HepG2 (cell line): ENCODE measurements around the gene UBR1. TPM values are rescaled to one million over a fixed set of nuclear protein-coding genes. Genes with fewer than 3 reads are reported as not detected.

Experiments
- ATAC-seq: fragments of 200-7000 bp; cut with Tn5 transposase; 3 replicates; pipeline ENCODE4 v1.9.1; 2020; ENCODE audit warnings: mild to moderate bottlenecking, moderate library complexity
- BruUV-seq: library from RNA; stranded (reverse); fragments of 400-500 nt; replicated peaks from 2 replicates; lab custom pipeline; 2021; lab: Mats Ljungman, UMichigan
- CTCF ChIA-PET: fragments of 300-600 bp; formaldehyde crosslinking; extraction: SDS; loops from one replicate; lab custom pipeline; 2021; ENCODE audit warnings: low total read pairs, inconsistent platforms, low intra/inter-chr PET ratio; lab: Yijun Ruan, JAX
- POLR2A ChIA-PET: fragments of 350-600 bp; sonication (Branson Sonifier 250); formaldehyde crosslinking; loops from one replicate; lab custom pipeline; 2020; ENCODE audit warnings: antibody characterized with exemption, inconsistent platforms; lab: Yijun Ruan, JAX
- DNase-seq: peaks from one replicate; pipeline ENCODE4 v3.0.0-alpha.2; 2015; ENCODE audit warnings: low spot score
- FAIRE-seq: peaks from 3 replicates; lab custom pipeline; 2011; peaks lifted over from hg19 to GRCh38; lab: Jason Lieb, UNC
- H2AFZ ChIP-seq: one replicate; pipeline ENCODE4 v1.6.1; 2011; ENCODE audit warnings: low read length, inconsistent platforms
- H3K27ac ChIP-seq: fragments of 300-600 bp; 3 replicates; pipeline ENCODE4 v1.8.0; 2011; ENCODE audit warnings: mixed run types, mild to moderate bottlenecking, mixed read lengths, low read length, inconsistent platforms; ENCODE audit not compliant: insufficient read depth; ENCODE audit errors: extremely low read length
- H3K27me3 ChIP-seq, 2 experiments: fragments of 200-600 bp in 1 of 2; 2 replicates in 1 of 2; 3 replicates in 1 of 2; pipeline versions ENCODE4 v1.6.0 to v1.8.0; 2011; ENCODE audit warnings: low read length in 2 of 2, mild to moderate bottlenecking in 2 of 2, moderate library complexity in 2 of 2, inconsistent platforms in 1 of 2; ENCODE audit not compliant: insufficient read depth in 2 of 2, control insufficient read depth in 1 of 2
- H3K36me3 ChIP-seq, 2 experiments: fragments of 200-600 bp in 1 of 2; replicated peaks in 1 of 2; 2 replicates in 1 of 2; 3 replicates in 1 of 2; pipeline versions ENCODE4 v1.5.1 to v1.8.0; 2011; ENCODE audit warnings: low read length in 2 of 2, inconsistent platforms in 1 of 2; ENCODE audit not compliant: insufficient read depth in 2 of 2, control insufficient read depth in 1 of 2
- H3K4me1 ChIP-seq: 2 replicates; pipeline ENCODE4 v1.5.1; 2012; ENCODE audit warnings: low read length, inconsistent platforms; ENCODE audit not compliant: insufficient read depth
- H3K4me2 ChIP-seq: 2 replicates; pipeline ENCODE4 v1.6.0; 2011; ENCODE audit warnings: low read depth, low read length, inconsistent platforms
- H3K4me3 ChIP-seq, 3 experiments: fragments of 200-600 bp in 1 of 3; sonication (generic), shearing (Covaris generic) in 1 of 3; replicated peaks in 1 of 3; 2 replicates each; pipeline ENCODE4 v1.5.1; 2011 to 2016; ENCODE audit warnings: low read length in 3 of 3, inconsistent platforms in 2 of 3, low read depth in 2 of 3, mild to moderate bottlenecking in 2 of 3, control low read depth in 1 of 3, mixed read lengths in 1 of 3; ENCODE audit not compliant: insufficient read depth in 1 of 3
- H3K79me2 ChIP-seq: one replicate; pipeline ENCODE4 v1.6.1; 2011; ENCODE audit warnings: low read length, inconsistent platforms; ENCODE audit not compliant: insufficient read depth
- H3K9ac ChIP-seq: 2 replicates; pipeline ENCODE4 v1.6.0; 2011; ENCODE audit warnings: mild to moderate bottlenecking, low read depth, low read length, inconsistent platforms; ENCODE audit not compliant: insufficient read depth
- H3K9me3 ChIP-seq: 2 replicates; pipeline ENCODE4 v1.5.1; 2012; ENCODE audit warnings: mild to moderate bottlenecking, low read length
- H4K20me1 ChIP-seq: 2 replicates; pipeline ENCODE4 v1.6.0; 2011; ENCODE audit warnings: inconsistent platforms, mild to moderate bottlenecking, low read length, moderate library complexity; ENCODE audit not compliant: insufficient read depth
- FOSL2 ChIP-seq: sonication (generic); formaldehyde crosslinking; IDR thresholded peaks from 2 replicates; pipeline ENCODE4 v1.4.0; 2020; ENCODE audit warnings: missing genetic modification reagents
- JUN ChIP-seq: sonication (generic); formaldehyde crosslinking; IDR thresholded peaks from 2 replicates; pipeline ENCODE4 v1.4.0; 2020; ENCODE audit warnings: mild to moderate bottlenecking, missing genetic modification reagents
- NR2C2 ChIP-seq: sonication (generic); formaldehyde crosslinking; IDR thresholded peaks from 2 replicates; pipeline ENCODE4 v1.4.0; 2020; ENCODE audit warnings: missing genetic modification reagents, mild to moderate bottlenecking, moderate library complexity, borderline replicate concordance
- RARA ChIP-seq: IDR thresholded peaks from 2 replicates; pipeline ENCODE4 v1.6.1; 2016; ENCODE audit warnings: missing genetic modification reagents, missing compliant biosample characterization
- ZMYM2 ChIP-seq: sonication (generic); formaldehyde crosslinking; IDR thresholded peaks from 2 replicates; pipeline ENCODE4 v1.8.0; 2022; ENCODE audit warnings: mild to moderate bottlenecking, missing genetic modification reagents
- ZNF460 ChIP-seq: sonication (generic); formaldehyde crosslinking; IDR thresholded peaks from 2 replicates; pipeline ENCODE4 v1.5.1; 2020; ENCODE audit warnings: missing genetic modification reagents, mild to moderate bottlenecking, borderline replicate concordance
- ZNF468 ChIP-seq: sonication (generic); formaldehyde crosslinking; IDR thresholded peaks from 2 replicates; pipeline ENCODE4 v1.8.0; 2022; ENCODE audit warnings: mild to moderate bottlenecking, moderate library complexity, missing genetic modification reagents
- WGBS: methylation state at CpG from one replicate; pipeline ENCODE4 v1.1.6; 2017; ENCODE audit warnings: low lambda C conversion rate; 5-methylcytosine and 5-hydroxymethylcytosine counted together
- in situ Hi-C: cut with HindIII; loops from 2 replicates; pipeline ENCODE4 v1.10.0; 2017; ENCODE audit warnings: low pct_unique_long_range_greater_than_20kb; ENCODE audit not compliant: extremely low pct_ligation_motif_present
- intact Hi-C: fragments of 100-400 bp; cut with micrococcal nuclease; formaldehyde crosslinking; loops from one replicate; pipeline ENCODE4 v1.10.0; 2022; ENCODE audit not compliant: unreplicated experiment
- polyA plus RNA-seq, 8 experiments: library from polyadenylated mRNA; depleted of rRNA in 3 of 8; stranded (reverse) in 7 of 8; unstranded in 1 of 8; fragments of >200 nt; fragmentation: Illumina TruSeq in 4 of 8; extraction: Trizol in 4 of 8; gene quantifications; 2 replicates each; pipeline versions ENCODE4 v1.2.1 to v1.2.3, GENCODE V29; 2011 to 2016; ENCODE audit warnings: low read depth in 4 of 8, missing spikeins in 1 of 8, mixed read lengths in 1 of 8; ENCODE audit not compliant: insufficient read depth in 1 of 8
- total RNA-seq, 5 experiments: library from RNA; depleted of rRNA; stranded (reverse); fragments of >200 nt; fragmentation: Illumina TruSeq; extraction: Trizol; gene quantifications; 2 replicates each; pipeline ENCODE4 v1.2.3, GENCODE V29; 2016; ENCODE audit warnings: low read depth in 1 of 5
- TF ChIP-seq, protein P1 (sequence below): sonication (generic); formaldehyde crosslinking; IDR thresholded peaks from 2 replicates; pipeline ENCODE4 v1.5.0; 2020; ENCODE audit warnings: mild to moderate bottlenecking, missing genetic modification reagents
- TF ChIP-seq, protein P2 (sequence below): IDR thresholded peaks from 2 replicates; pipeline ENCODE4 v1.6.1; 2012; ENCODE audit warnings: low read length, improper control_type of control experiment

UBR1 gene
- total and polyA plus RNA-seq, 2 of the 13 experiments (the other 11 are each of a cell fraction or from before 2014, with no cell fraction given) = 6.4 to 18.0 TPM

DNA sequence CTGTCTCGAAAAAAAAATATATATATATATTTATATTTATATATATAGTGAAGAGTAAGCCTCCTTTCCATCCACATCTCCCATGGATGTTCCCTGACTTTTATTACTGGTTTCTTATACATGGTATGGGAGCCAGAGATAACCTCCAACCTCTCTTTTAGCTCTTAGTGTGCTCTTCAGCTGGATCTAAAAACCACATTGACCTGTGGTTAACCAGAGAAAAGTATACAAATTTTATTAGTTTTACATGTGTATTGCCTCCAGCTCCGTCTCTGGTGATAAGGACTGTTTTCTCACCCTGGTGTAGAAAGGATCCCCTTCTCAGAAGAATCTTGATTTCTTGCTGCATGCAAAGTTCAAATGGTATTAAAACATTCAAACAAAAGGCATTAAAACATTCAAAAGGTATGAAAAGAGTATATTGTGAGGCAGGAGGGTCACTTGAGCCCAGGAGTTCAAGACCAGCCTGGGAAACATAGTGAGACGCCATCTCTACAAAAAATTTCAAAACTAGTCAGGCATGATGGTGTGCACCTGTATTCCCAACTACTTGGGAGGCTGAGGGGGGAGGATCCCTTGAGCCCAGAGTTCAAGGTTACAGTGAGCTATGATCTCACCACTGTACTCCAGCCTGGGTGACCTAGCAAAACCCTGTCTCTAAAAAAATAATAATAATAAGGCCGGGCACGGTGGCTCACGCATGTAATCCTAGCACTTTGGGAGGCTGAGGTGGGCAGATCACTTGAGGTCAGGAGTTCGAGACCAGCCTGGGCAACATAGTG is 171.8 kb downstream of the UBR1 start:
- 21% methylated on average over 7 of the region's 7 CpGs for whole genome bisulfite sequencing
- POLR2A ChIA-PET = no interaction called here
- Histone ChIP-seq H3K79me2 (no peaks in the 10 kb centered on the region), H3K36me3 (no peaks in the 10 kb centered on the region), H3K4me1 (peaks cover 27% of the 10 kb centered on the region), H2AFZ (no peak overlapping the region), H3K27me3 (no peaks in the 10 kb centered on the region), H3K4me3 (no peak overlapping the region), H3K27ac (no peak overlapping the region), H3K4me2 (no peak overlapping the region), H4K20me1 (no peaks in the 10 kb centered on the region), H3K9ac (no peak overlapping the region), H3K9me3 (no peaks in the 10 kb centered on the region)
- intact Hi-C loops (no loop called here), in situ Hi-C loops (no loop called here)
- no TSS peak for BruUV-seq
- TF ChIP-seq ZNF468 (CRISPR knock-in tag) = no peak
- TF ChIP-seq RARA (CRISPR knock-in tag) = peak; percentile 36; the same call in 1 of the 2 replicates
- 0 out of 2 replicates have a peak, but pooled peaks have one; percentile 27 for TF ChIP-seq JUN (CRISPR knock-in tag)
- TF ChIP-seq ZMYM2 (CRISPR knock-in tag) = 0 out of 2 replicates have a peak, but pooled peaks have one; percentile 31
- TF ChIP-seq, protein P1, sequence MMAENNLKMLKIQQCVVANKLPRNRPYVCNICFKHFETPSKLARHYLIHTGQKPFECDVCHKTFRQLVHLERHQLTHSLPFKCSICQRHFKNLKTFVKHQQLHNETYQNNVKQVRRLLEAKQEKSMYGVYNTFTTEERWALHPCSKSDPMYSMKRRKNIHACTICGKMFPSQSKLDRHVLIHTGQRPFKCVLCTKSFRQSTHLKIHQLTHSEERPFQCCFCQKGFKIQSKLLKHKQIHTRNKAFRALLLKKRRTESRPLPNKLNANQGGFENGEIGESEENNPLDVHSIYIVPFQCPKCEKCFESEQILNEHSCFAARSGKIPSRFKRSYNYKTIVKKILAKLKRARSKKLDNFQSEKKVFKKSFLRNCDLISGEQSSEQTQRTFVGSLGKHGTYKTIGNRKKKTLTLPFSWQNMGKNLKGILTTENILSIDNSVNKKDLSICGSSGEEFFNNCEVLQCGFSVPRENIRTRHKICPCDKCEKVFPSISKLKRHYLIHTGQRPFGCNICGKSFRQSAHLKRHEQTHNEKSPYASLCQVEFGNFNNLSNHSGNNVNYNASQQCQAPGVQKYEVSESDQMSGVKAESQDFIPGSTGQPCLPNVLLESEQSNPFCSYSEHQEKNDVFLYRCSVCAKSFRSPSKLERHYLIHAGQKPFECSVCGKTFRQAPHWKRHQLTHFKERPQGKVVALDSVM (CRISPR knock-in tag) = peak; percentile 73
- 0 out of 2 replicates have a peak, but pooled peaks have one; percentile 9 for TF ChIP-seq FOSL2 (CRISPR knock-in tag)
- 0 out of 2 replicates have a peak, but pooled peaks have one; percentile 22 for TF ChIP-seq NR2C2 (CRISPR knock-in tag)
- peak; percentile 62; the same call in 1 of the 2 replicates for TF ChIP-seq ZNF460 (CRISPR knock-in tag)
- TF ChIP-seq, protein P2, sequence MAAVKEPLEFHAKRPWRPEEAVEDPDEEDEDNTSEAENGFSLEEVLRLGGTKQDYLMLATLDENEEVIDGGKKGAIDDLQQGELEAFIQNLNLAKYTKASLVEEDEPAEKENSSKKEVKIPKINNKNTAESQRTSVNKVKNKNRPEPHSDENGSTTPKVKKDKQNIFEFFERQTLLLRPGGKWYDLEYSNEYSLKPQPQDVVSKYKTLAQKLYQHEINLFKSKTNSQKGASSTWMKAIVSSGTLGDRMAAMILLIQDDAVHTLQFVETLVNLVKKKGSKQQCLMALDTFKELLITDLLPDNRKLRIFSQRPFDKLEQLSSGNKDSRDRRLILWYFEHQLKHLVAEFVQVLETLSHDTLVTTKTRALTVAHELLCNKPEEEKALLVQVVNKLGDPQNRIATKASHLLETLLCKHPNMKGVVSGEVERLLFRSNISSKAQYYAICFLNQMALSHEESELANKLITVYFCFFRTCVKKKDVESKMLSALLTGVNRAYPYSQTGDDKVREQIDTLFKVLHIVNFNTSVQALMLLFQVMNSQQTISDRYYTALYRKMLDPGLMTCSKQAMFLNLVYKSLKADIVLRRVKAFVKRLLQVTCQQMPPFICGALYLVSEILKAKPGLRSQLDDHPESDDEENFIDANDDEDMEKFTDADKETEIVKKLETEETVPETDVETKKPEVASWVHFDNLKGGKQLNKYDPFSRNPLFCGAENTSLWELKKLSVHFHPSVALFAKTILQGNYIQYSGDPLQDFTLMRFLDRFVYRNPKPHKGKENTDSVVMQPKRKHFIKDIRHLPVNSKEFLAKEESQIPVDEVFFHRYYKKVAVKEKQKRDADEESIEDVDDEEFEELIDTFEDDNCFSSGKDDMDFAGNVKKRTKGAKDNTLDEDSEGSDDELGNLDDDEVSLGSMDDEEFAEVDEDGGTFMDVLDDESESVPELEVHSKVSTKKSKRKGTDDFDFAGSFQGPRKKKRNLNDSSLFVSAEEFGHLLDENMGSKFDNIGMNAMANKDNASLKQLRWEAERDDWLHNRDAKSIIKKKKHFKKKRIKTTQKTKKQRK = no peak
- CTCF ChIA-PET = no interaction called here
- DNase-seq (peak; percentile 48), ATAC-seq (peak; percentile 39; the same call in 1 of the 3 replicates), FAIRE-seq (no peak)
